Heart left ventricle (tissue), 13 donors: ENCODE results near the gene EPS8.

ENCODE experiments used
- POLR2A ChIP-seq, 2 donors: fragments of 450-650 bp; IDR thresholded peaks; one replicate each; pipeline ENCODE4 v1.6.1; 2017; ENCODE audit warnings: antibody characterized with exemption in 2 of 2, mild to moderate bottlenecking in 2 of 2, moderate library complexity in 2 of 2
- TF ChIP-seq, protein P1 (sequence below), 12 donors: fragments of 200-600 bp; sonication (generic) in 4 of 12; IDR thresholded peaks; one replicate each; pipeline versions ENCODE4 v1.5.0 to v1.8.0; 2018 to 2022; ENCODE audit warnings: antibody characterized with exemption in 12 of 12, mild to moderate bottlenecking in 5 of 12
- donor health status: ischemic (EF 13 %, LVEDD 7.1; RV severe dilation, severe dysfunction).
- donor health status: DM: no; HTN: yes; CAD: no.
- donor health status: DM: no; HTN: no; CAD: no.
- donor health status: ischemic (EF 25% LVEDD 6.9; RV normal size, moderate dysfunction).
- donor health status: ischemic (EF 25% LVEDD 5.7; RV mildly dilated, moderate dysfunction).
- donor health status: ischemic (EF 35%, LVEDD 5.7; RV mildly dilated, moderate dysfunction).
- donor health status: nonischemic (EF 11% LVEDD 7.7; RV severe dilation, severe dysfunction).
- donor health status: DM: yes; HTN: yes; CAD: no.
- donor health status: PGD.
- donor health status: ischemic (EF 29% LVEDD 5.4; RV normal size, mild dysfunction).
- donor health status: nonischemic (EF 23%, LVEDD 6.1; RV moderate dilation, normal function).

DNA sequence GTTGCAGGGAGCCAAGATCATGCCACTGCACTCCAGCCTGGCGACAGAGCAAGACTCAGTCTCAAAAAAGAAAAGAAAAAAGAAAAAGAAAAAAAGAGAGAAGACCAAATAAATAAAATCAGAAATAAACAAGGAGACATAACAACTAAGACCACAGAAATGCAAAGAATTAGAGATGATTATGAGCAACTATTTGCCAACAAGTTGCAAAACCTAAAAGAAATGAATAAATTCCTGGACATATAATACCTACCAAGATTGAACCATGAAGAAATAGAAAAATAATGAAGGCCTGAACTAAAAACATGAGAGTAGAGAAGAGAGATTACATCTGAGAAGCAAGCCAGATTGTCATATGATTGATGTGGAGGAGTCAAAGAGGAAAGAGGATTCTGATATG, 17.6 kb upstream of the EPS8 start:
- TF ChIP-seq, protein P1, sequence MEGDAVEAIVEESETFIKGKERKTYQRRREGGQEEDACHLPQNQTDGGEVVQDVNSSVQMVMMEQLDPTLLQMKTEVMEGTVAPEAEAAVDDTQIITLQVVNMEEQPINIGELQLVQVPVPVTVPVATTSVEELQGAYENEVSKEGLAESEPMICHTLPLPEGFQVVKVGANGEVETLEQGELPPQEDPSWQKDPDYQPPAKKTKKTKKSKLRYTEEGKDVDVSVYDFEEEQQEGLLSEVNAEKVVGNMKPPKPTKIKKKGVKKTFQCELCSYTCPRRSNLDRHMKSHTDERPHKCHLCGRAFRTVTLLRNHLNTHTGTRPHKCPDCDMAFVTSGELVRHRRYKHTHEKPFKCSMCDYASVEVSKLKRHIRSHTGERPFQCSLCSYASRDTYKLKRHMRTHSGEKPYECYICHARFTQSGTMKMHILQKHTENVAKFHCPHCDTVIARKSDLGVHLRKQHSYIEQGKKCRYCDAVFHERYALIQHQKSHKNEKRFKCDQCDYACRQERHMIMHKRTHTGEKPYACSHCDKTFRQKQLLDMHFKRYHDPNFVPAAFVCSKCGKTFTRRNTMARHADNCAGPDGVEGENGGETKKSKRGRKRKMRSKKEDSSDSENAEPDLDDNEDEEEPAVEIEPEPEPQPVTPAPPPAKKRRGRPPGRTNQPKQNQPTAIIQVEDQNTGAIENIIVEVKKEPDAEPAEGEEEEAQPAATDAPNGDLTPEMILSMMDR (IDR thresholded peaks at IDR 0.05), result no peak
- TF ChIP-seq POLR2A (IDR thresholded peaks at IDR 0.05), result no peak
